HUES48 (cell line): ENCODE measurements around the gene BLVRA.
"Not testable (repeated sequence)": the region's sequence is repeated elsewhere in the genome, so short reads cannot be mapped to it uniquely, and the experiment has no call there.

Experiments
- H3K27ac ChIP-seq: one replicate; pipeline ENCODE4 v1.7.0; 2013; ENCODE audit warnings: low read depth, low read length, inconsistent platforms
- H3K27me3 ChIP-seq: 2 replicates; pipeline ENCODE4 v1.6.1; 2013; ENCODE audit warnings: mild to moderate bottlenecking, low read length; ENCODE audit not compliant: control insufficient read depth, insufficient read depth
- H3K36me3 ChIP-seq: 2 replicates; pipeline ENCODE4 v1.6.1; 2013; ENCODE audit warnings: low read length; ENCODE audit not compliant: control insufficient read depth, insufficient read depth
- H3K4me1 ChIP-seq: 2 replicates; pipeline ENCODE4 v1.6.1; 2013; ENCODE audit warnings: mild to moderate bottlenecking, low read length; ENCODE audit not compliant: control insufficient read depth, insufficient read depth
- H3K4me3 ChIP-seq: 2 replicates; pipeline ENCODE4 v1.5.1; 2013; ENCODE audit warnings: mild to moderate bottlenecking, low read depth, low read length
- H3K9ac ChIP-seq: 2 replicates; pipeline ENCODE4 v1.6.1; 2013; ENCODE audit warnings: mild to moderate bottlenecking, low read depth, low read length, moderate library complexity
- H3K9me3 ChIP-seq: 2 replicates; pipeline ENCODE4 v1.6.1; 2013; ENCODE audit warnings: low read length; ENCODE audit not compliant: control insufficient read depth, insufficient read depth

BLVRA gene

DNA sequence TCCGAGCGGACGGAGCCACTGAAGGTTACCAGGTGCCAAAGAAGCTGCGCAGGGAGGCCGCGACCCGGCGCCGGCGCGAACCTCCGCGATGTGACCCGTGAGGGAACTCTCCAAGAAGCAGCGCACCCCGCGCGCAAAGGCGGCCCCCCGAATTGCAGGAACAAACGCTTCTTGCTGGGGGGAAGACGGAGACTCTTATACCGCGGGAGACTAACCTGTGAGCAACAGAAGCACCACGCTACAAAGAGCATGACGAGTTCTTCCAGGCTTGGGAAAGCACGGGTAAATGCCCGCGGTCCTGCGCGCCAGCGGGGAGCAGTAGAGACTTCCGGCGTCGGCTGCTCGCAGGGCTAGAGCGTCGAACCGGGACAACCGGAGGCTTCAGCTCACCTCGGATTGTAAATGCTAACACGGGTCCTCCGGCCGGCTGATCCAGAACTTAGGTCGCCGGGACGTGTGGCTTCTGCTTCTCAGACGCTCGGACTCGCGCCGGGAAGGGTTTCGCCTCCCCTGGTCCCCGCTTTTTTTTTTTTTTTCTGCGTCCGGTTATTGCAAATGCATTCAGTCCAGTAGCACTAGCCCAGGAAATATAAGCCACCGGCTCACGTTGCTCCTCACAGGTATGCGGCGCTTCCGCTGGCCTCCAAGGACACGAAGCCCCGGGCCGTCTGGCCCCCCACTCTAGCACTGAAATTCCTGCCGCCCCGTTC lies 29.1 kb upstream of the BLVRA start, which contains the start of gene COA1:
Gene COA1 (minus strand): TSS at position 310 of the 710 bp plus-strand sequence. CDS start 80,909 bp downstream, outside the sequence.
- peak within 1 kb of the TSS; percentile 87 for H3K9ac ChIP-seq
- peaks cover 9% of the 10 kb centered on the region for H3K4me1 ChIP-seq
- H3K36me3 ChIP-seq: no peaks in the 10 kb centered on the region
- peak within 1 kb of the TSS; percentile 79 for H3K27ac ChIP-seq
- H3K27me3 ChIP-seq: no peaks in the 10 kb centered on the region
- H3K9me3 ChIP-seq: no peaks in the 10 kb centered on the region
- H3K4me3 ChIP-seq: peak within 1 kb of the TSS; percentile 97

DNA sequence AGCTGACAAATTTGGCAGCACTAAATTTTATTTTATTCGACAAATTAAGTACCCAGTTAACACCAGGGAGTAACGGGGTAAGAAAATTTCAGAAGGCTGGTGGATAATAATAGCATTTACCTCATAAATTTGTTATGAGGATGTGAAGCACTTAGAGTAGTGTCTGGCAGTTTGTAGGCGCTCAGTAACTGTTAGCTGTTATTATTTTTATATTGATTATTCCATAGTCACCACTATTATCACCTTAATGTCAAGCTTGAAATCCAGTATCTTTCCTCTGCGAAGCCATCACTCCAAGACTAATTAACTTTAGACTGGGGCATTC lies 28.6 kb upstream of the BLVRA start:
- Histone ChIP-seq H3K27me3 (no peaks in the 10 kb centered on the region), H3K9me3 (no peaks in the 10 kb centered on the region), H3K27ac (peak overlapping the region; percentile 79), H3K36me3 (no peaks in the 10 kb centered on the region), H3K9ac (peak overlapping the region; percentile 87), H3K4me1 (peaks cover 9% of the 10 kb centered on the region), H3K4me3 (peak overlapping the region; percentile 97)

DNA sequence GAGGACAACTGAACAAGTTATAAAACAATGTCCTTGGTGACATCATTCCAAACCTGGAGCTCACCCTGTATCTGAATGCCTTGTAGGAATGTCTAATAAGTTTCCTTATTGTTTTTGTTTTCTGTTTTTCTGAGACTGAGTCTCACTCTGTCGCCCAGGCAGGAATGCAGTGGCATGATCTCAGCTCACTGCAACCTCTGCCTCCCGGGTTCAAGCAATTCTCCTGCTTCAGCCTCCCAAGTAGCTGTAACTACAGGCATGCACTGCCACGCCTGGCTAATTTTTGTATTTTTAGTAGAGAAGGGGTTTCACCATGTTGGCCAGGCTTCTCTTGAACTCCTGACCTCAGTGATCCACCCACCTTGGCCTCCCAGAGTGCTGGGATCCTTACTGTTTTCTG lies 27.0 kb upstream of the BLVRA start:
- H3K27ac ChIP-seq, H3K4me1 ChIP-seq, H3K4me3 ChIP-seq, H3K36me3 ChIP-seq, H3K9ac ChIP-seq, H3K9me3 ChIP-seq, H3K27me3 ChIP-seq: not testable (repeated sequence)

GRCh38 chr7:43734575-43735332 lies 23.7 kb upstream of the BLVRA start:
- H3K27me3 ChIP-seq, H3K27ac ChIP-seq, H3K4me3 ChIP-seq, H3K9ac ChIP-seq, H3K9me3 ChIP-seq, H3K4me1 ChIP-seq, H3K36me3 ChIP-seq: not testable (repeated sequence)

DNA sequence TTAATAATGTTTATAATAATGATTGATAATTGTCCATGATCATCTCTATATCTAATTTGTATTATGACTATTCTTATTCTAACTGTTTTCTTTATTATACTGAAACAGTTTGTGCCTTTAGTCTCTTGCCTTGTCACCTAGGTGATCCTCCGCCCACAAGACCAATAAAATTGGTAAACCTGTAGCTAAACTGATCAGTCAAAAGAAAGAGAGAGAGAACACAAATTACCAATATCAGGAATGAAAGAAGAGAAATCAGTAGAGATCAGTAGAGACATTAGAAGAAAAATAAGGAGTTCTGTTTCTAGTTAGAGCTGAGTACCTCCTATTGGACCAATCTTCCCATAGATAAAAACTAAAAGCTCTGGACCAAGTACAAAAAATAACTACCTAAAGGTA lies 23.1 kb upstream of the BLVRA start:
- no peaks in the 10 kb centered on the region for H3K4me1 ChIP-seq
- H3K9ac ChIP-seq: no peak overlapping the region
- no peak overlapping the region for H3K4me3 ChIP-seq
- H3K27me3 ChIP-seq: no peaks in the 10 kb centered on the region
- H3K27ac ChIP-seq: no peak overlapping the region
- no peaks in the 10 kb centered on the region for H3K9me3 ChIP-seq
- H3K36me3 ChIP-seq: no peaks in the 10 kb centered on the region

- Histone ChIP-seq H3K36me3 (no peaks in the 10 kb centered on the region), H3K4me1 (no peaks in the 10 kb centered on the region), H3K4me3 (no peak overlapping the region), H3K27ac (no peak overlapping the region), H3K27me3 (no peaks in the 10 kb centered on the region), H3K9me3 (no peaks in the 10 kb centered on the region), H3K9ac (no peak overlapping the region)
These were observed 22.5 kb upstream of the BLVRA start for GRCh38 chr7:43735802-43736603.

DNA sequence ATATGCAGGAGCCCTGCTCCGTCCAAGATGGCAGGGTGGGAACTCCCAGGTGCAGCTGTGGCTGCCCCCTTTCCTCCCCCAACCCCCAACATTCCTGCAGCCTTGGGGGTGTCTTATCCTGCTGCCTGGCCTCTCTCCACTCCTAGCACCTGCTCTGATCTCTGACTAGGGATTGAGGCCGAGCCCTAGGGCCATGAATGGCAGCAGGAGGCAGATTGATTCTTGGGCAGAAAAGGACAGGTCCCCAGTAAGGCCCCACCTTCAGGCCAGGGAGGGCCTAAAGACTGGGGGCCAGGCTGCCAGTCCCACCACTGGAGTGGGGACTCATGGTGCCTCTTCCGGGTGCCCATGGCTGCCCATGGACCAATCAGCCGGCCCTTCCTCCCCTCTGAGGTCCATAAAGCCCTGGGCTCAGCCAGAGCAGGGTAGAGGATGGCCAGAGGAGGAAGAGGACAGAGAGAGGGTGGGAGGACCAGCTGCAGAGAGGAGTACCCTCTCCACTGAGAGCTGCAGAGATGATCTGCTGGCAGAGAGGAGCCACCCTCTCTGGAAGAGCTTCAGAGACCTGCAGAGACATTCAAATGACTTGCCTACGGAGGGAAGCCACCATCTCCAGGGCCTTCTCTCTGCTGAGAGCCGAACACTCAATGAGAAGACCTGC lies 20.9 kb upstream of the BLVRA start:
- Histone ChIP-seq H3K9ac (no peak overlapping the region), H3K27me3 (no peaks in the 10 kb centered on the region), H3K4me1 (no peaks in the 10 kb centered on the region), H3K36me3 (no peaks in the 10 kb centered on the region), H3K4me3 (no peak overlapping the region), H3K27ac (no peak overlapping the region), H3K9me3 (no peaks in the 10 kb centered on the region)

DNA sequence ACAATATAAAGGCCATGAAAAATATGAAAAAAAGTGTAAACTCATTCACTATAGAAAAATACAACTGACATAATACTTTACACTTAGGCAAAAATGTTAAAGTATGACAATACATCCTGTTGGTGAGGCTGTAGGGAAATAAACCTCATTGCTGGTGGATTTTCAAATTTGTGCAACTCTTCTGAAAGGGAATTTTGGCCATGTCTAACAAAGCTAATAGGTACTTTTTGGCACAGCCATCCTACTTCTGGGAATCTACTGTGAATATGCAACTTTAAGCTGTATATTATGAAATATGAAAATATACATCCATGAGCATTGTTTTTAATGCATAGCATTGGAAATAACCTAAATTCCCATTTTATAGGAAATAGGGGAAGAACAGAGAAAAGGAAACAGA lies 15.8 kb upstream of the BLVRA start:
- no peak overlapping the region for H3K27ac ChIP-seq
- no peaks in the 10 kb centered on the region for H3K27me3 ChIP-seq
- no peak overlapping the region for H3K9ac ChIP-seq
- H3K9me3 ChIP-seq: no peaks in the 10 kb centered on the region
- no peaks in the 10 kb centered on the region for H3K36me3 ChIP-seq
- no peaks in the 10 kb centered on the region for H3K4me1 ChIP-seq
- no peak overlapping the region for H3K4me3 ChIP-seq

DNA sequence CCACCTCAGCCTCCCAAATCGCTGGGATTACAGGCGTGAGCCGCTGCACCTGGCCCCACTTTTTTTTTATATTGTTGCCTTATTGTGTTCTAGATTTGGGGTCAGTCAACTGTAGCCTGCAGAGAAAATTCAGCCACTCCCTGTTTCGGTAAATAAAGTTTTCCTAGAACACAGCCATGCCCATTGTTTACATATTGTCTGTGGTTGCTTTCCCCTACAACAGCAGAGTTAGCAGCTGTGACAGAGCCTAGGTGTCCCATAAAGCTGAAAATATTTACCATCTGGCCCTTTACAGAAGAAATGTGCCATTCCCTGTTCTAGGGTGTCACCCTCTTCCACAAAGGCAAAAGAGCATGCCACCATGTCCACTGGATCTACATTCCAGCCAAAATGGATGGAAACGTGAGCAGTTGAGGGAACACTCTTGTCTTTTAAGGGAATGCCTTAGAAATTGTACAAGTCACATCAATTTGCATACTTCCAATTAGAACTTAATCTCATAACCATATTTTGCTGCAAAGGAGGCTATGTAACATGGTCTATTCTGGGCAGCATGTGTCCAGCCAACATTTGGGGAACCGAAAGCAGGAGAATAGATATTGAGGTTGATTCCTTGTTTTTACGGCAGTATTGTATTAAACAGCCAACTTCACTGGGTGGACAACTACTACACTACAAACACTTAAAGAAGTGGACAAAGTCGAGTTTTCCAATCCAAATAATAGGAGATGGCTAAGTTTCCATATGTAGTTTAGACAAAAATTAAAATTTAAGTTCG lies 11.0 kb upstream of the BLVRA start:
- H3K4me1 ChIP-seq: no peaks in the 10 kb centered on the region
- H3K27ac ChIP-seq: no peak overlapping the region
- H3K4me3 ChIP-seq: no peak overlapping the region
- no peaks in the 10 kb centered on the region for H3K27me3 ChIP-seq
- H3K9ac ChIP-seq: no peak overlapping the region
- no peaks in the 10 kb centered on the region for H3K9me3 ChIP-seq
- H3K36me3 ChIP-seq: no peaks in the 10 kb centered on the region

GRCh38 chr7:43749383-43749940 lies 9.0 kb upstream of the BLVRA start:
- Histone ChIP-seq H3K9me3 (no peaks in the 10 kb centered on the region), H3K4me3 (no peak overlapping the region), H3K4me1 (no peaks in the 10 kb centered on the region), H3K9ac (no peak overlapping the region), H3K27me3 (no peaks in the 10 kb centered on the region), H3K27ac (no peak overlapping the region), H3K36me3 (no peaks in the 10 kb centered on the region)
